Mammary epithelial cell (primary cell): ENCODE measurements around the gene NUDT21.

Experiments used
- CTCF ChIP-seq, 2 donors: IDR thresholded peaks in 1 of 2; conservative IDR thresholded peaks in 1 of 2; 2 replicates each; pipeline ENCODE4 v1.5.1; 2011 to 2012; ENCODE audit warnings: inconsistent platforms in 2 of 2, low read length in 2 of 2, mild to moderate bottlenecking in 2 of 2, control low read depth in 1 of 2, low read depth in 1 of 2; ENCODE audit not compliant: insufficient read depth in 1 of 2; ENCODE audit errors: extremely low read depth in 1 of 2
- EZH2 ChIP-seq: IDR thresholded peaks from 2 replicates; pipeline ENCODE4 v1.6.1; 2012; ENCODE audit warnings: low read length, inconsistent platforms, borderline replicate concordance

- no peak for TF ChIP-seq CTCF (conservative IDR thresholded peaks at IDR 0.05 in 1 of 2, IDR thresholded peaks at IDR 0.05 in 1 of 2; ENCODE audit: extremely low read depth in 1 of 2, insufficient read depth in 1 of 2, low read depth in 1 of 2, low read length in 2 of 2)
- no peak for TF ChIP-seq EZH2
Measured at GRCh38 chr16:56470232-56470631, 19.1 kb upstream of the NUDT21 start.
